GM12892 (cell line): ENCODE measurements around the gene TRPC4AP.

Experiments
- POLR2A ChIP-seq: IDR thresholded peaks from 2 replicates; pipeline ENCODE4 v1.6.1; 2011; ENCODE audit warnings: low read depth, low read length, control low read depth
- POLR2AphosphoS5 ChIP-seq: IDR thresholded peaks from 2 replicates; pipeline ENCODE4 v1.6.1; 2011; ENCODE audit warnings: low read depth, low read length, control low read depth

GRCh38 chr20:35002426-35003210, 90.0 kb downstream of the TRPC4AP start:
- TF ChIP-seq POLR2AphosphoS5 (no peak), POLR2A (no peak)
